ENCODE measurements around the gene CFAP52.

GRCh38 chr17:9541718-9542117 is 34.7 kb upstream of the CFAP52 start:
- no peak for TF ChIP-seq GATA3 (IDR thresholded peaks at IDR 0.05; ENCODE audit: low read depth, low read length)
- TF ChIP-seq GATA2 (IDR thresholded peaks at IDR 0.05; ENCODE audit: low read depth, low read length): no peak
